Spleen (tissue), 11 donors: ENCODE results near the gene KCNE3. TPM values are rescaled to one million over a fixed set of nuclear protein-coding genes. Genes with fewer than 3 reads are reported as not detected.

Source experiments
- DNase-seq: peaks from one replicate; pipeline ENCODE4 v3.0.0-alpha.2; 2020
- H3K27ac ChIP-seq, 8 donors: fragments of 200-600 bp; sonication (generic) in 7 of 8; 1 replicate in 4 of 8; 2 replicates in 4 of 8; pipeline versions ENCODE4 v1.5.0 to v1.8.0; 2016 to 2021; ENCODE audit warnings: inconsistent platforms in 4 of 8, mild to moderate bottlenecking in 4 of 8, moderate library complexity in 1 of 8
- H3K27me3 ChIP-seq, 7 donors: fragments of 200-600 bp; sonication (generic) in 6 of 7; replicated peaks in 1 of 7; 1 replicate in 4 of 7; 2 replicates in 3 of 7; pipeline versions ENCODE4 v1.5.0 to v1.8.0; 2016 to 2021; ENCODE audit warnings: inconsistent platforms in 3 of 7, mild to moderate bottlenecking in 1 of 7
- H3K36me3 ChIP-seq, 6 donors: fragments of 200-600 bp; sonication (generic) in 5 of 6; 1 replicate in 4 of 6; 2 replicates in 2 of 6; pipeline versions ENCODE4 v1.5.0 to v1.8.0; 2016 to 2021; ENCODE audit warnings: inconsistent platforms in 2 of 6
- H3K4me1 ChIP-seq, 6 donors: fragments of 200-600 bp; sonication (generic) in 5 of 6; 1 replicate in 3 of 6; 2 replicates in 3 of 6; pipeline versions ENCODE4 v1.5.0 to v1.8.0; 2016 to 2021; ENCODE audit warnings: inconsistent platforms in 3 of 6
- H3K4me3 ChIP-seq, 8 donors: fragments of 200-600 bp; sonication (generic) in 7 of 8; 1 replicate in 4 of 8; 2 replicates in 4 of 8; pipeline versions ENCODE4 v1.5.0 to v1.8.0; 2016 to 2021; ENCODE audit warnings: inconsistent platforms in 4 of 8, mild to moderate bottlenecking in 4 of 8, moderate library complexity in 2 of 8
- H3K9me3 ChIP-seq, 8 donors: fragments of 200-600 bp; sonication (generic) in 7 of 8; 1 replicate in 4 of 8; 2 replicates in 4 of 8; pipeline versions ENCODE4 v1.5.0 to v1.8.0; 2016 to 2021; ENCODE audit warnings: inconsistent platforms in 4 of 8
- CTCF ChIP-seq, 11 experiments: fragments of 200-600 bp in 7 of 11; fragments of 450-650 bp in 4 of 11; sonication (generic) in 4 of 11; IDR thresholded peaks in 8 of 11; conservative IDR thresholded peaks in 3 of 11; 1 replicate in 7 of 11; 2 replicates in 4 of 11; pipeline versions ENCODE4 v1.4.0 to v1.8.0; 2016 to 2021; ENCODE audit warnings: antibody characterized with exemption in 11 of 11, inconsistent platforms in 4 of 11, mild to moderate bottlenecking in 1 of 11
- POLR2A ChIP-seq, 3 donors: fragments of 450-650 bp; IDR thresholded peaks; one replicate each; pipeline ENCODE4 v1.5.1; 2017; ENCODE audit warnings: antibody characterized with exemption in 3 of 3, mild to moderate bottlenecking in 1 of 3
- POLR2AphosphoS5 ChIP-seq, 3 donors: sonication (generic); formaldehyde crosslinking; IDR thresholded peaks; one replicate each; pipeline ENCODE4 v1.5.1; 2017; ENCODE audit warnings: antibody characterized with exemption in 3 of 3
- WGBS, 5 donors: extraction: QIAGEN DNeasy Blood & Tissue Kit in 3 of 5; methylation state at CpG; one replicate each; pipeline versions ENCODE4 v1.1.5 to v1.1.7; 2013 to 2018; 5-methylcytosine and 5-hydroxymethylcytosine counted together
- intact Hi-C: fragments of 100-400 bp; cut with DNase I; formaldehyde crosslinking; loops from one replicate; pipeline ENCODE4 v1.15.0; 2023; ENCODE audit warnings: low total_unique reads
- polyA plus RNA-seq, 3 donors: library from polyadenylated mRNA; stranded (reverse); fragments of 200-250 nt; gene quantifications; one replicate each; pipeline ENCODE4 v1.2.1, GENCODE V29; 2013
- total RNA-seq, 7 donors: library from RNA; depleted of rRNA in 3 of 7; stranded (reverse); fragments of >200 nt in 3 of 7; fragmentation: NEBNext Ultra II Directional in 4 of 7; extraction: Animal tissue kit (Norgen Biotek cat#: 25700) in 4 of 7; gene quantifications; one replicate each; pipeline versions ENCODE4 v1.1.0 to v1.2.1, GENCODE V29; 2016 to 2021
- donor health status: healthy with polysubstance abuse.
- donor health status: DM: no; HTN: no; CAD: no; lungs with moderate emphysema.
- donor health status: DM: no; HTN: no; CAD: no.
- donor health status: Bipolar disorder and iron deficiency.
- donor health status: healthy.
- donor health status: DM: no; HTN: no; CAD: no.
- donor health status: DM: yes; HTN: yes; CAD: no.

Gene KCNE3
- total and polyA plus RNA-seq, 10 donors = 4.2 to 61.8 (median 23.3) TPM

- Histone ChIP-seq H3K4me3 (peak within 1 kb of the TSS; percentile 64 to 95 (median 86)), H3K9me3 (peaks cover 0 to 11% (median 0%) of the 10 kb centered on the region in 8 donors), H3K4me1 (peaks cover 0 to 30% (median 15%) of the 10 kb centered on the region in 6 donors), H3K27ac (peak within 1 kb of the TSS; percentile 88 to 100 (median 99)), H3K27me3 (no peaks in the 10 kb centered on the region), H3K36me3 (peaks cover 0 to 8% (median 0%) of the 10 kb centered on the region in 6 donors)
- WGBS, 5 donors = 0 to 1% (median 1%) methylated on average over 42 to 94 of the region's 94 CpGs
- TF ChIP-seq POLR2AphosphoS5 (IDR thresholded peaks at IDR 0.05) (peak; percentile 93 to 96 (median 93)), POLR2A (IDR thresholded peaks at IDR 0.05) (peak in 2 of 3 donors; percentile 38 to 77), CTCF (IDR thresholded peaks at IDR 0.05 in 8 of 11, conservative IDR thresholded peaks at IDR 0.05 in 3 of 11) (peak in 5 of 11 experiments; percentile 13 to 44 (median 26))
- DNase-seq = peak; percentile 100
- intact Hi-C loops = no loop called here
These were observed 25.8 kb upstream of the KCNE3 start, which contains the start of gene LIPT2 for GRCh38 chr11:74492974-74493790. Gene LIPT2, minus strand, starts transcription at chr11:74493724. Its CDS starts 21 bp downstream, at chr11:74493703.

- WGBS, 5 donors = 89 to 93% (median 92%) methylated on average over 11 of the region's 11 CpGs
- Histone ChIP-seq H3K27ac (peak overlapping the region in 2 of 8 donors; percentile 99 to 100), H3K4me1 (peaks cover 0 to 30% (median 15%) of the 10 kb centered on the region in 6 donors), H3K36me3 (peaks cover 0 to 6% (median 0%) of the 10 kb centered on the region in 6 donors), H3K27me3 (no peaks in the 10 kb centered on the region), H3K4me3 (no peak overlapping the region), H3K9me3 (peaks cover 0 to 4% (median 0%) of the 10 kb centered on the region in 8 donors)
- DNase-seq = peak; percentile 78
- intact Hi-C loops = no loop called here
- no peak for TF ChIP-seq POLR2A (IDR thresholded peaks at IDR 0.05)
- TF ChIP-seq CTCF (IDR thresholded peaks at IDR 0.05 in 8 of 11, conservative IDR thresholded peaks at IDR 0.05 in 3 of 11) = no peak
- TF ChIP-seq POLR2AphosphoS5 (IDR thresholded peaks at IDR 0.05) = no peak
These were observed 24.7 kb upstream of the KCNE3 start for GRCh38 chr11:74492084-74492483.

GRCh38 chr11:74490941-74491340 is 23.6 kb upstream of the KCNE3 start:
- 83 to 93% (median 90%) methylated on average over 4 of the region's 4 CpGs for WGBS, 5 donors
- intact Hi-C loops = no loop called here
- Histone ChIP-seq H3K27ac (no peak overlapping the region), H3K9me3 (no peaks in the 10 kb centered on the region), H3K4me1 (peaks cover 0 to 30% (median 15%) of the 10 kb centered on the region in 6 donors), H3K4me3 (no peak overlapping the region), H3K36me3 (no peaks in the 10 kb centered on the region), H3K27me3 (no peaks in the 10 kb centered on the region)
- no peak for DNase-seq
- no peak for TF ChIP-seq POLR2AphosphoS5 (IDR thresholded peaks at IDR 0.05)
- TF ChIP-seq POLR2A (IDR thresholded peaks at IDR 0.05) = no peak
- TF ChIP-seq CTCF (IDR thresholded peaks at IDR 0.05 in 8 of 11, conservative IDR thresholded peaks at IDR 0.05 in 3 of 11) = no peak

- H3K4me3 ChIP-seq = no peak overlapping the region
- no peaks in the 10 kb centered on the region for H3K9me3 ChIP-seq
- intact Hi-C loops = no loop called here
- no peak overlapping the region for H3K27ac ChIP-seq
- H3K36me3 ChIP-seq = no peaks in the 10 kb centered on the region
- DNase-seq = no peak
- peaks cover 0 to 15% (median 9%) of the 10 kb centered on the region in 6 donors for H3K4me1 ChIP-seq
- TF ChIP-seq POLR2A (IDR thresholded peaks at IDR 0.05) (no peak), CTCF (IDR thresholded peaks at IDR 0.05 in 8 of 11, conservative IDR thresholded peaks at IDR 0.05 in 3 of 11) (peak in 1 of 11 experiments; percentile 21)
- WGBS, 5 donors = 64 to 83% (median 67%) methylated on average over 1 of the region's 1 CpG
- no peaks in the 10 kb centered on the region for H3K27me3 ChIP-seq
These were observed 20.5 kb upstream of the KCNE3 start for GRCh38 chr11:74487875-74488274.
